Measurements from ENCODE around the gene OR52N2.

Gene OR52N2

DNA sequence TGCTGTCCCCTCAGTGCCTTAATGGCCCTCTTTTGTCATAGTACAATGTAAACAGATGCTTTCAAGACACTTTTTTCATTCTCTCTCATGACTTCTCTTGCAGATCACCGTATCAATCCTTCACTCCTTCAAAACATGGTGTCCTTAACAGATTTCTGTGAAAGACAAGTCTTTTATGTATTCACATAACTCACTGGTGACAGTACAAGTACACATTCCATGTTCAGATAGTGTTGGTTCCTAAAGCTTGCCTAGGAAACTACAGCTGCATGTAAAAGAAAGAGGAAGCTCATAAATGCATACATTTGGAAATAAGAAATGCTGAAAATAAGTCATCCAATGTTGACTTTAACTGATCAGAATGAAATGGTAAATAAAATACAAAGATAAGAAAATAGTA lies 38.0 kb downstream of the OR52N2 start:
- H3K27ac Mint-ChIP-seq, result no peak overlapping the region
- H3K36me3 Mint-ChIP-seq, result no peaks in the 10 kb centered on the region
- H3K4me3 Mint-ChIP-seq, result no peak overlapping the region
- H3K9me3 Mint-ChIP-seq, result no peaks in the 10 kb centered on the region
- H3K27me3 Mint-ChIP-seq, result peaks cover 4% of the 10 kb centered on the region
- H3K4me1 Mint-ChIP-seq, result no peaks in the 10 kb centered on the region

DNA sequence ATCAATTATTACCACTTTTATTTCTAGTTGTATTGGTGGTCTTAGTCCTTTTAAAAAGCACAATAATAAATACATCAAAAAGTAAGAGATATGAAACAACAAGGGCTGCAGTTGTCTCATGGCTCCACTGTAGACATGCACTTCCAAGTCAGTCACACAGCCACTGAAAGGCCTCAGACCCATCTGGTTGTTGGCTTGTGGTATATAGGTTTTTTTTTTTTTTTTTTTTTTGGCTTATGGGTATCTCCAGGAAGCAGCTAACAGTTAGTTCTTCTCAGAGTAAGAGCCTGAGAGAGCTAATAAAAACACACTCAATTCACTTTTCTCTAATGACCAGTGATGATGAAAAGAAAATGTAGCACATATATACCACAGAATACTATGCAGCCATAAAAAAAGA lies 39.0 kb downstream of the OR52N2 start:
- no peaks in the 10 kb centered on the region for H3K36me3 Mint-ChIP-seq
- no peak overlapping the region for H3K4me3 Mint-ChIP-seq
- peaks cover 4% of the 10 kb centered on the region for H3K27me3 Mint-ChIP-seq
- no peak overlapping the region for H3K27ac Mint-ChIP-seq
- no peaks in the 10 kb centered on the region for H3K4me1 Mint-ChIP-seq
- H3K9me3 Mint-ChIP-seq, result peaks cover under 1% of the 10 kb centered on the region

DNA sequence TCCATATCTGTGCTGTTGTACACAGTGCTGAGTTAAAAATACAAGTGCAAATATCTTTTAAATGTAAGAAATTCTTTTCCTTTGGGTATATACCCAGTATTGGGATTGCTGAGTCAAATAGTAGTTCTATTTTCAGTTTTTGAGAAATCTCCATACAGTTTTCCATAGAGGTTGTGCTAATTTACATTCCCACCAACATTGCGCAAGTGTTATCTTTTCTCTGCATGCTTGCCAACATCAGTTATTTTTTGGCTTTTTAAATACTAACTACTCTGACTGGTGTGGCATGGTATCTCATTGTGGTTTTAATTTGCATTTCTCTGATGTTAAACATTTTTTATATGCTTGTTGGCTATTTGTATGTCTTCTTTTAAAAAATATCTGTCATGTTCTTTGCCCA lies 42.3 kb downstream of the OR52N2 start:
- Mint-ChIP-seq H3K27ac (no peak overlapping the region), H3K27me3 (peaks cover 13% of the 10 kb centered on the region), H3K36me3 (no peaks in the 10 kb centered on the region), H3K4me1 (no peaks in the 10 kb centered on the region), H3K9me3 (peaks cover 6% of the 10 kb centered on the region), H3K4me3 (no peak overlapping the region)

DNA sequence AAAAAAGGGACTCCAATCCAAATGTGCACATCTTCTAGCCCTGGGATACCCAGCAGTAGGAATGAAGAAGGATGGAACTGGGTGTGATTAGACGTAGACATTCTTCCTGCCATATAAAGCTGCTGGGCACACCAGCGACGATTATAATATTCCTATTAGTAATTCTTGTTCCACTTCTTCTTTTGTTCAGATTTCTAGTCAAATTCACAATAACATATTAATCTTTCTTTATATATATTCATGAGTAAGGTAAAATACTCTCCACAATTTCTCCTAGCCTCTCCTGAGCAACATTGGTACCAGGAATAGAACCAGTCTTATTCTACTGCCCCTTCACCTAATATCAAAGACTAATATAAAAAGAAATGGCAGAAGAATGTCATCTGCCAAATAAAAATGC lies 48.9 kb downstream of the OR52N2 start, which contains the start of gene OR52E8:
Gene OR52E8, minus strand, starts transcription at position 101 of the 400 bp plus-strand sequence. Its CDS starts 0 bp downstream, at position 101.
- peaks cover 6% of the 10 kb centered on the region for H3K9me3 Mint-ChIP-seq
- H3K27me3 Mint-ChIP-seq, result peaks cover 21% of the 10 kb centered on the region
- H3K4me3 Mint-ChIP-seq, result no peak within 1 kb of the TSS
- no peak within 1 kb of the TSS for H3K27ac Mint-ChIP-seq
- H3K36me3 Mint-ChIP-seq, result no peaks in the 10 kb centered on the region
- no peaks in the 10 kb centered on the region for H3K4me1 Mint-ChIP-seq

DNA sequence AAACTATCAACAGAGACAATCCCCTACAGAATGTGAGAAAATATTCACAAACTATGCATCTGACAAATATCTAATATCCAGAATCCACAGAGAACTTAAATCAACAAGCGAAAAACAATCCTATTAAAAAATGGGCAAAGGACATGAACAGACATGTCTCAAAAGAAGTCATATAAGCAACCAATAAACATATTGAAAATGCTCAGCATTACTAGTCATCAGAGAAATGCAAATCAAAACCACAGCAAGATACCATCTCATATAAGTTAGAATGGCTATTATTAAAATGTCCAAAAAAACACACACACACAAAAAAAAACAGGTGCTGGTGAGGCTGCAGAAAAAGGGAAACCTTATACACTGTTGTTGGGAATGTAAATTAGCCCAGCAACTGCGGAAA lies 57.1 kb downstream of the OR52N2 start:
- Mint-ChIP-seq H3K4me1 (no peaks in the 10 kb centered on the region), H3K4me3 (no peak overlapping the region), H3K27me3 (peaks cover 15% of the 10 kb centered on the region), H3K36me3 (no peaks in the 10 kb centered on the region), H3K27ac (no peak overlapping the region), H3K9me3 (no peaks in the 10 kb centered on the region)
